SK-N-SH treated with all-trans-retinoic acid at 6 μM for 48 hours (cell line): ENCODE data around the gene SLC6A20.
"Not testable (repeated sequence)": the region's sequence is repeated elsewhere in the genome, so short reads cannot be mapped to it uniquely, and the experiment has no call there.

Experiments
- ATAC-seq: fragments of 200-7000 bp; cut with Tn5 transposase; 3 replicates; pipeline ENCODE4 v1.9.1; 2020; ENCODE audit warnings: mild to moderate bottlenecking, moderate library complexity
- BACH2 ChIP-seq: fragments of 250-450 bp; sonication (Bioruptor Pico); IDR thresholded peaks from 2 replicates; pipeline ENCODE4 v1.9.0; 2021; ENCODE audit warnings: mild to moderate bottlenecking, borderline replicate concordance
- CSDC2 ChIP-seq: fragments of 250-450 bp; sonication (Bioruptor Pico); IDR thresholded peaks from 2 replicates; pipeline ENCODE4 v1.5.0; 2020; ENCODE audit warnings: mild to moderate bottlenecking, moderate library complexity
- ESRRG ChIP-seq: fragments of 250-450 bp; sonication (Bioruptor Pico); IDR thresholded peaks from 2 replicates; pipeline ENCODE4 v1.6.1; 2021; ENCODE audit warnings: mild to moderate bottlenecking
- GLIS3 ChIP-seq: fragments of 250-450 bp; sonication (Bioruptor Pico); IDR thresholded peaks from 2 replicates; pipeline ENCODE4 v1.5.0; 2020; ENCODE audit warnings: mild to moderate bottlenecking, moderate library complexity
- ISL1 ChIP-seq: fragments of 250-450 bp; sonication (Bioruptor Pico); IDR thresholded peaks from 2 replicates; pipeline ENCODE4 v2.1.2; 2022; ENCODE audit warnings: mild to moderate bottlenecking, moderate library complexity
- PPARA ChIP-seq: fragments of 250-450 bp; sonication (Bioruptor Pico); IDR thresholded peaks from 2 replicates; pipeline ENCODE4 v1.5.0; 2020; ENCODE audit warnings: mild to moderate bottlenecking, borderline replicate concordance
- RARB ChIP-seq: fragments of 250-450 bp; sonication (Bioruptor Pico); IDR thresholded peaks from 2 replicates; pipeline ENCODE4 v1.8.0; 2021; ENCODE audit warnings: mild to moderate bottlenecking, moderate library complexity
- SNAI2 ChIP-seq: fragments of 250-450 bp; sonication (Bioruptor Pico); IDR thresholded peaks from 2 replicates; pipeline ENCODE4 v1.5.0; 2020; ENCODE audit warnings: mild to moderate bottlenecking, moderate library complexity
- TCF4 ChIP-seq: fragments of 250-450 bp; sonication (Bioruptor Pico); IDR thresholded peaks from 2 replicates; pipeline ENCODE4 v1.8.0; 2021; ENCODE audit warnings: mild to moderate bottlenecking, moderate library complexity, borderline replicate concordance
- TOX ChIP-seq: fragments of 250-450 bp; sonication (Bioruptor Pico); IDR thresholded peaks from 2 replicates; pipeline ENCODE4 v1.8.0; 2021; ENCODE audit warnings: mild to moderate bottlenecking, moderate library complexity, borderline replicate concordance
- ZC3H10 ChIP-seq: fragments of 250-450 bp; sonication (Bioruptor Pico); IDR thresholded peaks from 2 replicates; pipeline ENCODE4 v1.5.1; 2021; ENCODE audit warnings: mild to moderate bottlenecking, moderate library complexity
- ZFP3 ChIP-seq: fragments of 250-450 bp; sonication (Bioruptor Pico); IDR thresholded peaks from 2 replicates; pipeline ENCODE4 v1.5.0; 2020; ENCODE audit warnings: mild to moderate bottlenecking, moderate library complexity
- ZFP30 ChIP-seq: fragments of 450-650 bp; formaldehyde crosslinking; IDR thresholded peaks from 2 replicates; pipeline ENCODE4 v1.5.0; 2022; ENCODE audit warnings: mild to moderate bottlenecking, moderate library complexity
- ZNF565 ChIP-seq: fragments of 450-650 bp; formaldehyde crosslinking; conservative IDR thresholded peaks from 2 replicates; pipeline ENCODE4 v1.5.0; 2020; ENCODE audit warnings: low read depth, mild to moderate bottlenecking, moderate library complexity
- ZNF70 ChIP-seq: fragments of 450-650 bp; formaldehyde crosslinking; IDR thresholded peaks from 2 replicates; pipeline ENCODE4 v1.5.0; 2020; ENCODE audit warnings: mild to moderate bottlenecking, moderate library complexity
- ZNF8 ChIP-seq: fragments of 450-650 bp; formaldehyde crosslinking; IDR thresholded peaks from 2 replicates; pipeline ENCODE4 v1.5.0; 2020; ENCODE audit warnings: mild to moderate bottlenecking, moderate library complexity
- TF ChIP-seq, protein P1 (sequence below): fragments of 250-450 bp; sonication (Bioruptor Pico); IDR thresholded peaks from 2 replicates; pipeline ENCODE4 v1.5.1; 2020; ENCODE audit warnings: low read depth, mild to moderate bottlenecking, moderate library complexity
- TF ChIP-seq, protein P2 (sequence below): fragments of 250-450 bp; sonication (Bioruptor Pico); IDR thresholded peaks from 2 replicates; pipeline ENCODE4 v1.8.0; 2021; ENCODE audit warnings: low read depth, mild to moderate bottlenecking, moderate library complexity, borderline replicate concordance
- TF ChIP-seq, protein P3 (sequence below): fragments of 250-450 bp; sonication (Bioruptor Pico); IDR thresholded peaks from 2 replicates; pipeline ENCODE4 v1.5.0; 2020; ENCODE audit warnings: mild to moderate bottlenecking, moderate library complexity
- TF ChIP-seq, protein P4 (sequence below): fragments of 250-450 bp; sonication (Bioruptor Pico); IDR thresholded peaks from 2 replicates; pipeline ENCODE4 v1.8.0; 2020; ENCODE audit warnings: mild to moderate bottlenecking, moderate library complexity, borderline replicate concordance

SLC6A20 gene

DNA sequence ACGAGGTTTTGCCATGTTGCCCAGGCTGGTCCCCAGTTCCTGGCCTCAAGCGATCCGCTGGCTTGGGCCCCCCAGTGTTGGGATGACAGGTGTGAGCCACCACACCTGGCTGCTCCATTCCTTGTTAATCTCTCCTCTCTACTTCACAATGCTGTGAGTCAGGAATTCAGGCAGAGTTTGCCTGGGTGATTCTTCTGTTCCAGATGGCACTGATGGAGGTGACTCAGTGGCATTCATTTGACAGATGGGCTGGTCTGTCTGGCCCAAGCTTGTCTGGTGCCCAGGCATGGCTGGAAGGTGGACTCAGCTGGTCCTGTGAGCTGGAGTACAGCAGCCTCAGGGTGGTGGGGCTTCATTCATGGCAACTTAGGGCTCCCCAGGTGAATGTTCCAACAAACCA lies 43.2 kb downstream of the SLC6A20 start:
- ATAC-seq = no peak

DNA sequence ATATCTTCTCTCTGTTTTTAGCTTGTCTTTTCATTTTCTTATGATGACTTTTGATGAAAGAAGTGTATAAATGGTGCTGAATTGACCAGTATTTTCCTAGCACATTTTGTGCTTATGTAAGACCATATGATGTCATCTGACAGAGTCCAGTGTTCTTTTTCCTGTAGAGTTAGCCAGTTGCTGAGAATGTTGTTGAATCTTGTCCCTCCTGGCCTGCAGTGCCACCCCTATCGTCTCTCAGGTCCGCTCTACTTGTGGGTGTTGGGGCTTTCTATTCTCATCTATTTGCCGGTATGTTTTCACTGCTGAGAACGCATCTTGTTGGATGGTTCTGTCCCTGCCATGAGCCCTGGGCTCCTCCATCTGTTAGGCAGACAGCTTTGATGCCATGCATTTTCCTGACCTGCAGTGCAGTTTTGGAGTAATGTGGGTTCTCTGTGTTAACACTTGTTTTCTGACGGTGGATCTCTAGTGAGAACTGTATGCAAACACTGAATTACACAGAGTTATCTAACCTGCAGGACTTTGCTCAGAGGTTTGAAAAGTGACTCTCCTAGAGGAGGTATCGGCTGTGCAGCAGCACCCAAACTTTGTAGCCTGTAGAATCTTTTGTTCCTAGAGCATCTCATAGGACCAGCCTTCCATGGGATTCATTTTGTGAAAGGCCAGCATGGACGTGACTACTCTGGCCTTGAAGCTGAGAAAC lies 44.6 kb downstream of the SLC6A20 start:
- TF ChIP-seq SNAI2 = no peak
- TF ChIP-seq ZNF8 (CRISPR knock-in tag) = no peak
- no peak for TF ChIP-seq ZNF70
- no peak for TF ChIP-seq ZFP30 (CRISPR knock-in tag)
- TF ChIP-seq CSDC2 (CRISPR knock-in tag) = no peak
- no peak for TF ChIP-seq ZC3H10 (CRISPR knock-in tag)
- TF ChIP-seq, protein P1, sequence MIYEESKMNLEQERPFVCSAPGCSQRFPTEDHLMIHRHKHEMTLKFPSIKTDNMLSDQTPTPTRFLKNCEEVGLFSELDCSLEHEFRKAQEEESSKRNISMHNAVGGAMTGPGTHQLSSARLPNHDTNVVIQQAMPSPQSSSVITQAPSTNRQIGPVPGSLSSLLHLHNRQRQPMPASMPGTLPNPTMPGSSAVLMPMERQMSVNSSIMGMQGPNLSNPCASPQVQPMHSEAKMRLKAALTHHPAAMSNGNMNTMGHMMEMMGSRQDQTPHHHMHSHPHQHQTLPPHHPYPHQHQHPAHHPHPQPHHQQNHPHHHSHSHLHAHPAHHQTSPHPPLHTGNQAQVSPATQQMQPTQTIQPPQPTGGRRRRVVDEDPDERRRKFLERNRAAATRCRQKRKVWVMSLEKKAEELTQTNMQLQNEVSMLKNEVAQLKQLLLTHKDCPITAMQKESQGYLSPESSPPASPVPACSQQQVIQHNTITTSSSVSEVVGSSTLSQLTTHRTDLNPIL (CRISPR knock-in tag) = no peak
- no peak for TF ChIP-seq ISL1 (CRISPR knock-in tag)
- TF ChIP-seq, protein P2, sequence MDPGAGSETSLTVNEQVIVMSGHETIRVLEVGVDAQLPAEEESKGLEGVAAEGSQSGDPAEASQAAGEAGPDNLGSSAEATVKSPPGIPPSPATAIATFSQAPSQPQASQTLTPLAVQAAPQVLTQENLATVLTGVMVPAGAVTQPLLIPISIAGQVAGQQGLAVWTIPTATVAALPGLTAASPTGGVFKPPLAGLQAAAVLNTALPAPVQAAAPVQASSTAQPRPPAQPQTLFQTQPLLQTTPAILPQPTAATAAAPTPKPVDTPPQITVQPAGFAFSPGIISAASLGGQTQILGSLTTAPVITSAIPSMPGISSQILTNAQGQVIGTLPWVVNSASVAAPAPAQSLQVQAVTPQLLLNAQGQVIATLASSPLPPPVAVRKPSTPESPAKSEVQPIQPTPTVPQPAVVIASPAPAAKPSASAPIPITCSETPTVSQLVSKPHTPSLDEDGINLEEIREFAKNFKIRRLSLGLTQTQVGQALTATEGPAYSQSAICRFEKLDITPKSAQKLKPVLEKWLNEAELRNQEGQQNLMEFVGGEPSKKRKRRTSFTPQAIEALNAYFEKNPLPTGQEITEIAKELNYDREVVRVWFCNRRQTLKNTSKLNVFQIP (CRISPR knock-in tag) = no peak
- TF ChIP-seq GLIS3 (CRISPR knock-in tag) = no peak
- TF ChIP-seq, all 23 proteins: peak for 0
- ATAC-seq = no peak

More for the DNA sequence above, 43.2 kb downstream of the SLC6A20 start:
- TF ChIP-seq PPARA (no peak), ESRRG (CRISPR knock-in tag) (no peak), ISL1 (CRISPR knock-in tag) (no peak), ZNF8 (CRISPR knock-in tag) (no peak), ZFP3 (CRISPR knock-in tag) (no peak)

DNA sequence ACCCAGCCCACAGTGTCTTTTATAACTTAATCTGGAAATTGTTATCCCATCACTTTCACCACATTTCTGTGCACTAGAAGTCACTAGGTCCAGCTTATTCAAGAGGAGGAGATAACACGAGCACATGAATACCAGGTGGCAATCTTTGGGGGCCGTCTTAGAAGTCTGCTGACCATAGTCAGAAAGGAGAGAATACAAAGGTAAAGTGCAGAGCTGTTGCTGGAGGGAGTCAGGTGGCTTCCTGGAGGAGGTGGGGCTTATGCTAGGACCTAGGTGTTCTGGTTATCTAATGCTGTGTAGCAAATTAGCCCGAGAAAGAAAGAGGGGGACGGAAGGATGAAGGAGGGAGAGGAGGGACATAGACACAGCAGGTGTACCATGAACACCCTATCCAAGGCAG lies 46.5 kb downstream of the SLC6A20 start:
- TF ChIP-seq, protein P2 (CRISPR knock-in tag) = no peak
- TF ChIP-seq GLIS3 (CRISPR knock-in tag) = no peak
- no peak for TF ChIP-seq CSDC2 (CRISPR knock-in tag)
- TF ChIP-seq SNAI2 = no peak
- no peak for TF ChIP-seq ZFP3 (CRISPR knock-in tag)
- TF ChIP-seq, protein P3, sequence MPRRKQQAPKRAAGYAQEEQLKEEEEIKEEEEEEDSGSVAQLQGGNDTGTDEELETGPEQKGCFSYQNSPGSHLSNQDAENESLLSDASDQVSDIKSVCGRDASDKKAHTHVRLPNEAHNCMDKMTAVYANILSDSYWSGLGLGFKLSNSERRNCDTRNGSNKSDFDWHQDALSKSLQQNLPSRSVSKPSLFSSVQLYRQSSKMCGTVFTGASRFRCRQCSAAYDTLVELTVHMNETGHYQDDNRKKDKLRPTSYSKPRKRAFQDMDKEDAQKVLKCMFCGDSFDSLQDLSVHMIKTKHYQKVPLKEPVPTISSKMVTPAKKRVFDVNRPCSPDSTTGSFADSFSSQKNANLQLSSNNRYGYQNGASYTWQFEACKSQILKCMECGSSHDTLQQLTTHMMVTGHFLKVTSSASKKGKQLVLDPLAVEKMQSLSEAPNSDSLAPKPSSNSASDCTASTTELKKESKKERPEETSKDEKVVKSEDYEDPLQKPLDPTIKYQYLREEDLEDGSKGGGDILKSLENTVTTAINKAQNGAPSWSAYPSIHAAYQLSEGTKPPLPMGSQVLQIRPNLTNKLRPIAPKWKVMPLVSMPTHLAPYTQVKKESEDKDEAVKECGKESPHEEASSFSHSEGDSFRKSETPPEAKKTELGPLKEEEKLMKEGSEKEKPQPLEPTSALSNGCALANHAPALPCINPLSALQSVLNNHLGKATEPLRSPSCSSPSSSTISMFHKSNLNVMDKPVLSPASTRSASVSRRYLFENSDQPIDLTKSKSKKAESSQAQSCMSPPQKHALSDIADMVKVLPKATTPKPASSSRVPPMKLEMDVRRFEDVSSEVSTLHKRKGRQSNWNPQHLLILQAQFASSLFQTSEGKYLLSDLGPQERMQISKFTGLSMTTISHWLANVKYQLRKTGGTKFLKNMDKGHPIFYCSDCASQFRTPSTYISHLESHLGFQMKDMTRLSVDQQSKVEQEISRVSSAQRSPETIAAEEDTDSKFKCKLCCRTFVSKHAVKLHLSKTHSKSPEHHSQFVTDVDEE (CRISPR knock-in tag) = no peak
- TF ChIP-seq, protein P4, sequence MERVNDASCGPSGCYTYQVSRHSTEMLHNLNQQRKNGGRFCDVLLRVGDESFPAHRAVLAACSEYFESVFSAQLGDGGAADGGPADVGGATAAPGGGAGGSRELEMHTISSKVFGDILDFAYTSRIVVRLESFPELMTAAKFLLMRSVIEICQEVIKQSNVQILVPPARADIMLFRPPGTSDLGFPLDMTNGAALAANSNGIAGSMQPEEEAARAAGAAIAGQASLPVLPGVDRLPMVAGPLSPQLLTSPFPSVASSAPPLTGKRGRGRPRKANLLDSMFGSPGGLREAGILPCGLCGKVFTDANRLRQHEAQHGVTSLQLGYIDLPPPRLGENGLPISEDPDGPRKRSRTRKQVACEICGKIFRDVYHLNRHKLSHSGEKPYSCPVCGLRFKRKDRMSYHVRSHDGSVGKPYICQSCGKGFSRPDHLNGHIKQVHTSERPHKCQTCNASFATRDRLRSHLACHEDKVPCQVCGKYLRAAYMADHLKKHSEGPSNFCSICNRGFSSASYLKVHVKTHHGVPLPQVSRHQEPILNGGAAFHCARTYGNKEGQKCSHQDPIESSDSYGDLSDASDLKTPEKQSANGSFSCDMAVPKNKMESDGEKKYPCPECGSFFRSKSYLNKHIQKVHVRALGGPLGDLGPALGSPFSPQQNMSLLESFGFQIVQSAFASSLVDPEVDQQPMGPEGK (CRISPR knock-in tag) = no peak
- TF ChIP-seq ESRRG (CRISPR knock-in tag) = no peak
- TF ChIP-seq RARB (CRISPR knock-in tag) = no peak
- TF ChIP-seq ISL1 (CRISPR knock-in tag) = no peak
- TF ChIP-seq TOX (CRISPR knock-in tag) = no peak
- TF ChIP-seq TCF4 (CRISPR knock-in tag) = no peak
- no peak for TF ChIP-seq ZNF565 (CRISPR knock-in tag)
- TF ChIP-seq ZNF8 (CRISPR knock-in tag) = no peak
- TF ChIP-seq BACH2 (CRISPR knock-in tag) = no peak
- ATAC-seq = no peak

DNA sequence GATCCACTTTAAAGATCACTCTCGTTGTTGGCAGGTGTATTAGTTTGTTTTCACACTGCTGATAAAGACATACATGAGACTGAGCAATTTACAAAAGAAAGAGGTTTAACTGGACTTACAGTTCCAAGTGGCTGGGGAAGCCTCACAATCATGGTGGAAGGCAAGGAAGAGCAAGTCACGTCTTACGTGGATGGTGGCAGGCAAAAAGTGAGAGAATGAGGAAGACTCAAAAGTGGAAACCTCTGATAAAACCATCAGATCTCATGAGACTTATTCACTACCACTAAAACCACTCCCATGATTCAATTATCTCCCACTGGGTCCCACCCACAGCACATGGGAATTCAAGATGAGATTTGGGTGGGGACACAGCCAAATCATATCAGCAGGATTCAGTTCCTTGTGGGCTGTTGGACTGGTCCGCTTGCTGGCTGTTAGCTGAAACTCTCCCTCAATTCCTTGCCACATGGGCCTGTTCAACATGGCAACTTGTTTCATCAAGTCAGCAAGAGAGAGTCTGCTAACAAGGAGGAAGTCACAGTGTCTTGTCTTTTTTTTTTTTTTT lies 47.2 kb downstream of the SLC6A20 start:
- not testable (repeated sequence) for ATAC-seq
